ENCODE data around the gene PCDHB7.
A peak's percentile ranks its signal among the peaks of the same experiment; 100 is the strongest.

DNA sequence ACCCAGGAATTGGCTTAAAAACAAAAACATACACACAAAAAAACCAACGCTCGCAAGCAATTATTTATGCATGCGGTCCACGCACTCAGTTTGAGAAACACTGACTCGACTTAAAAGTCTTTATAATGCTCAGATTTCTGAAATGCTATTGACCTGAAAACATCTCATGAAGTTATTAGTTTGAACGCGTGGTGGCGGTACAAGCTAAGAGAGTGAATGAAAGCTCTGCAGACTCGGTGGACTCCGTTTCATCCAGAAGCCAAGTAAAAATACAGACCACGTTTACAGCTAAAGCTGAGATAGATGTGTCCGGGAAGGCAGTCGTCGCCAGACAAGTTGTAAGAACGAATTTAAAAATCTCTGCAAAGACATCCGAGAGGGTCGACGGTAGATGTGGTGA, 22.6 kb upstream of the PCDHB7 start, which contains the start of gene PCDHB6:
- TF ChIP-seq, protein P1, sequence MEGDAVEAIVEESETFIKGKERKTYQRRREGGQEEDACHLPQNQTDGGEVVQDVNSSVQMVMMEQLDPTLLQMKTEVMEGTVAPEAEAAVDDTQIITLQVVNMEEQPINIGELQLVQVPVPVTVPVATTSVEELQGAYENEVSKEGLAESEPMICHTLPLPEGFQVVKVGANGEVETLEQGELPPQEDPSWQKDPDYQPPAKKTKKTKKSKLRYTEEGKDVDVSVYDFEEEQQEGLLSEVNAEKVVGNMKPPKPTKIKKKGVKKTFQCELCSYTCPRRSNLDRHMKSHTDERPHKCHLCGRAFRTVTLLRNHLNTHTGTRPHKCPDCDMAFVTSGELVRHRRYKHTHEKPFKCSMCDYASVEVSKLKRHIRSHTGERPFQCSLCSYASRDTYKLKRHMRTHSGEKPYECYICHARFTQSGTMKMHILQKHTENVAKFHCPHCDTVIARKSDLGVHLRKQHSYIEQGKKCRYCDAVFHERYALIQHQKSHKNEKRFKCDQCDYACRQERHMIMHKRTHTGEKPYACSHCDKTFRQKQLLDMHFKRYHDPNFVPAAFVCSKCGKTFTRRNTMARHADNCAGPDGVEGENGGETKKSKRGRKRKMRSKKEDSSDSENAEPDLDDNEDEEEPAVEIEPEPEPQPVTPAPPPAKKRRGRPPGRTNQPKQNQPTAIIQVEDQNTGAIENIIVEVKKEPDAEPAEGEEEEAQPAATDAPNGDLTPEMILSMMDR (IDR thresholded peaks at IDR 0.05; ENCODE audit: insufficient read depth, low read length, poor library complexity, severe bottlenecking): peak; percentile 32
- no peak for TF ChIP-seq EZH2phosphoT487 (conservative IDR thresholded peaks at IDR 0.05; ENCODE audit: low read length)
